ENCODE data around the gene CRK.

DNA sequence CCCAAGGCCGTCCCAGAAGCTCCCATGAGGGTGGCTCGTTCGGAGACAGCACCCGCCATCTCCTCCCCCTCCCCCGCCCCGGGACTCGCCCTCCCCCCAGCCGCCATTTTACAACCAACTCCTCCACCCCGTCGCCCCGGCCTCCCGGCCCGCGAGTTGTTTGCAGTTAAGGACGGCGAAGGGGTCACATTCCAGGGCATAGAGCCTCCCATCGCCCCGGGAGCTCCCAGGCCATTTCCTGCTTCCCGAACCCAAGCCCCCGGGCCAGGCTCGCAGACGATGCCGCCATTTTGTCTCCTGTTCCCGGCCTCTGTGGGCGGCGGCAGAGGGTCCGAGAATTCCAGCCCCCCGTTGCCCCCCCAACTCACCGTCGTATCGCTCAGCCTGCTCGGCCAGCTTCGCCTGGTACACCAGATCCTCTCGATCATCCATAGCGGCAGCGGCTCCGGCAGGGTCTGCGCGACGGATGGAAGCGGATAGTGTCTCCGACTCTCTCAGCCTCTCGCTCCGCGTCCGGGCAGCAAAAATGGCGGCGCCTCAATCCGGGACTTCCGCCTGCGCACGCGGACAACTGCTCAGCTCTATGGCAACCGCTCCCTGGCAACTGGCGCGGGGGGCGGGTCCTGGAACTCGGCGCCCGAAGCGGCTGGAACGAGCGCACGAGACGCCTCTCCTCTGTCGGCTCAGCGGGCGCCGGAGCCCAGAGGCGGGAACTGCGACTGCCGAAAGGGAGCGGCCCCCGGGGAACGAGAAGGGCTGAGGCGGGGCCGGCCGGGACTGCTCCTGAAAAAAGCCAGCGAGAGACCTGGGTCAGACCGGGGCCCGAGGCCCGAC, 56.1 kb downstream of the CRK start, which contains the start of gene YWHAE:
- TF ChIP-seq, protein P1, sequence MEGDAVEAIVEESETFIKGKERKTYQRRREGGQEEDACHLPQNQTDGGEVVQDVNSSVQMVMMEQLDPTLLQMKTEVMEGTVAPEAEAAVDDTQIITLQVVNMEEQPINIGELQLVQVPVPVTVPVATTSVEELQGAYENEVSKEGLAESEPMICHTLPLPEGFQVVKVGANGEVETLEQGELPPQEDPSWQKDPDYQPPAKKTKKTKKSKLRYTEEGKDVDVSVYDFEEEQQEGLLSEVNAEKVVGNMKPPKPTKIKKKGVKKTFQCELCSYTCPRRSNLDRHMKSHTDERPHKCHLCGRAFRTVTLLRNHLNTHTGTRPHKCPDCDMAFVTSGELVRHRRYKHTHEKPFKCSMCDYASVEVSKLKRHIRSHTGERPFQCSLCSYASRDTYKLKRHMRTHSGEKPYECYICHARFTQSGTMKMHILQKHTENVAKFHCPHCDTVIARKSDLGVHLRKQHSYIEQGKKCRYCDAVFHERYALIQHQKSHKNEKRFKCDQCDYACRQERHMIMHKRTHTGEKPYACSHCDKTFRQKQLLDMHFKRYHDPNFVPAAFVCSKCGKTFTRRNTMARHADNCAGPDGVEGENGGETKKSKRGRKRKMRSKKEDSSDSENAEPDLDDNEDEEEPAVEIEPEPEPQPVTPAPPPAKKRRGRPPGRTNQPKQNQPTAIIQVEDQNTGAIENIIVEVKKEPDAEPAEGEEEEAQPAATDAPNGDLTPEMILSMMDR (IDR thresholded peaks at IDR 0.05): peak in 1 of 5 experiments; percentile 51
- TF ChIP-seq POLR2A (IDR thresholded peaks at IDR 0.05): peak; percentile 84 to 96
- TF ChIP-seq EP300 (IDR thresholded peaks at IDR 0.05): peak; percentile 49 to 99

All from tibial nerve (tissue), 4 donors.